Smooth muscle cell (in vitro differentiated cells): ENCODE data around the gene MARS1. TPM values are rescaled to one million over a fixed set of nuclear protein-coding genes. Genes with fewer than 3 reads are reported as not detected.

Source experiments
- DNase-seq: peaks from one replicate; lab custom pipeline; 2025; ENCODE audit not compliant: unreplicated experiment; lab: John Stamatoyannopoulos, UW
- H2AFZ ChIP-seq: fragments of 200-600 bp; sonication (generic); 2 replicates; pipeline ENCODE4 v1.6.0; 2016; ENCODE audit warnings: antibody characterized with exemption, low read depth, mild to moderate bottlenecking
- H3F3A ChIP-seq: fragments of 200-600 bp; sonication (generic); 2 replicates; pipeline ENCODE4 v1.6.0; 2017; ENCODE audit warnings: antibody characterized with exemption, low read depth
- H3K27ac ChIP-seq: fragments of 200-600 bp; sonication (generic); 2 replicates; pipeline ENCODE4 v1.5.1; 2016; ENCODE audit warnings: low read depth, mild to moderate bottlenecking
- H3K27me3 ChIP-seq: fragments of 200-600 bp; sonication (generic); 2 replicates; pipeline ENCODE4 v1.6.1; 2016; ENCODE audit warnings: low read depth, mild to moderate bottlenecking
- H3K36me3 ChIP-seq: fragments of 200-600 bp; sonication (generic); 2 replicates; pipeline ENCODE4 v1.5.1; 2016; ENCODE audit warnings: low read depth
- H3K4me1 ChIP-seq: fragments of 200-600 bp; sonication (generic); 2 replicates; pipeline ENCODE4 v1.5.1; 2016; ENCODE audit warnings: low read depth
- H3K4me2 ChIP-seq: fragments of 200-600 bp; sonication (generic); 2 replicates; pipeline ENCODE4 v1.6.0; 2016; ENCODE audit warnings: mild to moderate bottlenecking
- H3K4me3 ChIP-seq: fragments of 200-600 bp; sonication (generic); 2 replicates; pipeline ENCODE4 v1.5.1; 2016; ENCODE audit warnings: mild to moderate bottlenecking
- H3K79me2 ChIP-seq: fragments of 200-600 bp; sonication (generic); 2 replicates; pipeline ENCODE4 v1.6.0; 2016; ENCODE audit warnings: low read depth, mild to moderate bottlenecking
- H3K9ac ChIP-seq: fragments of 200-600 bp; sonication (generic); 2 replicates; pipeline ENCODE4 v1.6.0; 2016; ENCODE audit warnings: low read depth
- H3K9me3 ChIP-seq: fragments of 200-600 bp; sonication (generic); replicated peaks from 2 replicates; pipeline ENCODE4 v1.5.1; 2016; ENCODE audit warnings: low read depth
- H4K20me1 ChIP-seq: fragments of 200-600 bp; sonication (generic); 2 replicates; pipeline ENCODE4 v1.6.0; 2016; ENCODE audit warnings: low read depth
- CTCF ChIP-seq: fragments of 200-600 bp; sonication (generic); IDR thresholded peaks from 2 replicates; pipeline ENCODE4 v1.5.1; 2017; ENCODE audit warnings: borderline replicate concordance, mild to moderate bottlenecking, antibody characterized with exemption; ENCODE audit not compliant: insufficient read depth, poor library complexity, severe bottlenecking
- WGBS: methylation state at CpG from one replicate; pipeline ENCODE4 v1.1.7; 2016; ENCODE audit warnings: low lambda C conversion rate; 5-methylcytosine and 5-hydroxymethylcytosine counted together
- polyA plus RNA-seq: library from polyadenylated mRNA; unstranded; fragments of >200 nt; fragmentation: Nextera tagmentation; extraction: Ambion mirVana; gene quantifications from 2 replicates; pipeline ENCODE4 v1.2.1, GENCODE V29; 2016
- total RNA-seq: library from RNA; depleted of rRNA; stranded (reverse); fragments of >200 nt; gene quantifications from 2 replicates; pipeline ENCODE4 v1.2.3, GENCODE V29; 2014

MARS1 gene
- total and polyA plus RNA-seq, 2 experiments from 2014 or later, result 186 to 192 TPM

DNA sequence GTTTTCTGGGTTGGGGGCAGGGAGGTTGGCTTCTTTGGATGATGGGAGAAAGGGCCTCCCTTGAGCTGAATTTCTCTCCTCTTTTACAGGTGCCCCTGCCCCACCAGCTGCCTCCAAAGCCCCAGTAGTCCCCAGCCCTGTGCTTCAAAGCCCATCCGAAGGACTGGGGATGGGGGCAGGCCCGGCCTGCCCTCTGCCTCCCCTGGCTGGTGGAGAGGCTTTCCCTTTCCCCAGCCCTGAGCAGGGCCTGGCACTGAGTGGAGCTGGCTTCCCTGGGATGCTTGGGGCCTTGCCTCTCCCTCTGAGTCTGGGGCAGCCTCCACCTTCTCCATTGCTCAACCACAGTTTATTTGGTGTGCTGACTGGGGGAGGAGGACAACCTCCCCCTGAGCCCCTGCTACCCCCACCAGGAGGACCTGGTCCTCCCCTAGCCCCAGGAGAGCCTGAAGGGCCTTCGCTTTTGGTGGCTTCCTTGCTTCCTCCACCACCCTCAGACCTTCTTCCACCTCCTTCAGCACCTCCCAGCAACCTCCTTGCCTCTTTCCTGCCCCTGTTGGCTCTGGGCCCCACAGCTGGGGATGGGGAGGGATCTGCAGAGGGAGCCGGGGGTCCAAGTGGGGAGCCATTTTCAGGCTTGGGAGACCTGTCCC is 38.7 kb downstream of the MARS1 start:
- TF ChIP-seq CTCF, result no peak
- Histone ChIP-seq H3K4me3 (no peak overlapping the region), H2AFZ (no peak overlapping the region), H3K4me2 (no peak overlapping the region), H3F3A (peaks cover 39% of the 10 kb centered on the region), H3K9me3 (no peaks in the 10 kb centered on the region), H3K27ac (no peak overlapping the region), H3K27me3 (no peaks in the 10 kb centered on the region), H3K79me2 (peaks cover 28% of the 10 kb centered on the region), H3K9ac (no peak overlapping the region), H3K4me1 (peaks cover 16% of the 10 kb centered on the region), H4K20me1 (peaks cover 43% of the 10 kb centered on the region), H3K36me3 (no peaks in the 10 kb centered on the region)
- DNase-seq, result no peak
- 92% methylated on average over 4 of the region's 4 CpGs for WGBS

- no peak overlapping the region for H3K4me3 ChIP-seq
- H3K9ac ChIP-seq, result no peak overlapping the region
- H3K4me1 ChIP-seq, result peaks cover 10% of the 10 kb centered on the region
- no peak for TF ChIP-seq CTCF
- no peak overlapping the region for H3K4me2 ChIP-seq
- no peak overlapping the region for H2AFZ ChIP-seq
- H3K27ac ChIP-seq, result no peak overlapping the region
- no peaks in the 10 kb centered on the region for H3K9me3 ChIP-seq
- H3F3A ChIP-seq, result peaks cover 38% of the 10 kb centered on the region
- peaks cover 43% of the 10 kb centered on the region for H4K20me1 ChIP-seq
- DNase-seq, result no peak
- H3K27me3 ChIP-seq, result no peaks in the 10 kb centered on the region
- WGBS, result 100% methylated on average over 5 of the region's 5 CpGs
- peaks cover 28% of the 10 kb centered on the region for H3K79me2 ChIP-seq
- H3K36me3 ChIP-seq, result peaks cover 4% of the 10 kb centered on the region
Measured at GRCh38 chr12:57527184-57527583, 39.3 kb downstream of the MARS1 start.

DNA sequence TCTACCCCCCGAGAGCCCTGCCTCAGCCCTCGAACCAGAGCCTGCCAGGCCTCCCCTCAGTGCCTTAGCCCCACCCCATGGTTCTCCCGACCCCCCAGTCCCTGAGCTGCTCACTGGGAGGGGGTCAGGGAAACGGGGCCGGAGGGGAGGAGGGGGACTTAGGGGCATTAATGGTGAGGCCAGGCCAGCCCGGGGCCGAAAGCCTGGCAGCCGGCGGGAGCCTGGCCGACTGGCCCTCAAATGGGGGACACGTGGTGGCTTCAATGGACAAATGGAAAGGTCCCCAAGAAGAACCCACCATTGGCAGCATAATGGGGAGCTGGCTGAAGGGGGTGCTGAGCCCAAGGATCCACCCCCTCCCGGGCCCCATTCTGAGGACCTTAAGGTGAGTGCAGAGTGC is 40.3 kb downstream of the MARS1 start:
- H3F3A ChIP-seq, result peaks cover 42% of the 10 kb centered on the region
- TF ChIP-seq CTCF, result no peak
- DNase-seq, result no peak
- peaks cover 43% of the 10 kb centered on the region for H4K20me1 ChIP-seq
- peaks cover 26% of the 10 kb centered on the region for H3K79me2 ChIP-seq
- WGBS, result over 99% methylated on average over 9 of the region's 12 CpGs
- peaks cover 9% of the 10 kb centered on the region for H3K4me1 ChIP-seq
- H2AFZ ChIP-seq, result no peak overlapping the region
- peaks cover 11% of the 10 kb centered on the region for H3K36me3 ChIP-seq
- no peak overlapping the region for H3K9ac ChIP-seq
- no peak overlapping the region for H3K27ac ChIP-seq
- H3K9me3 ChIP-seq, result no peaks in the 10 kb centered on the region
- no peak overlapping the region for H3K4me3 ChIP-seq
- no peaks in the 10 kb centered on the region for H3K27me3 ChIP-seq
- no peak overlapping the region for H3K4me2 ChIP-seq
